Stimulated activated CD4-positive, alpha-beta T cell treated with anti-CD3 and anti-CD28 coated beads, Interleukin-1b, Interleukin-23, amount 100 ng/mL, for 48 hours (primary cell): ENCODE results near the gene CAPN11.
A peak's percentile ranks its signal among the peaks of the same experiment; 100 is the strongest.

Source experiments
- DNase-seq: peaks from one replicate; pipeline ENCODE4 v3.0.0-alpha.2; 2020

The CAPN11 gene

DNA sequence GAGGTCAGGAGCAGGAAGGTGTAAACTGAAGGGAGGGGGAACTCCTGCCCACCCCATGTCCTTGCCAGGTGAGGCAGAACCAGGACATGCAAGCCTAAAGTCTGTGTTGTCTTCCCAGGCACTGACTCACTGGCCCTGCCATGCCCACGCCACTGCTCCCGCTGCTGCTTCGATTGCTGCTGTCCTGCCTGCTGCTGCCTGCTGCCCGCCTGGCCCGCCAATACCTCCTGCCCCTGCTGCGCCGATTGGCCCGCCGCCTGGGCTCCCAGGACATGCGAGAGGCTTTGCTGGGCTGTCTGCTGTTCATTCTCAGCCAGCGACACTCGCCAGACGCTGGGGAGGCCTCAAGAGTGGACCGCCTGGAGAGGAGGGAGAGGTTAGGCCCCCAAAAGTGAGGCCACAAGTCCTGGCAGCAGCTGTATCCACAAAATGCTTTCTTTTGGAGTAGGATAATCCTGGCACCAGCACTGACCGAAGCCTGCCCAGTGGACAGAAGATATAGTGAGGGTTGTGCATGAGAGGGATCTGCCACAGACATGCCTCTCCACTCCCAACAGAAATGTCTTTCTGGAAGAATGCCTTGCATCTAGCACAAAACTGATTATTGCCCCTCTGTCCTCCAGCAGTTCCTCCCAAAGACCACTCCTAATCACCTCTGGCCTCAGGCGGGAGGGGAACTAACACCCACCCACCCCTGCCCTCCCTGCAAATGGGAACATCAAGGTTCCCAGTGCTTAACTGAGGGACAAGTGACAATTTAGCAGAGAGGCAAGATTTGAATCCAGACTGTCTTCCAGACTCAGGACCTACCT lies 58.9 kb downstream of the CAPN11 start:
- no peak for DNase-seq

DNA sequence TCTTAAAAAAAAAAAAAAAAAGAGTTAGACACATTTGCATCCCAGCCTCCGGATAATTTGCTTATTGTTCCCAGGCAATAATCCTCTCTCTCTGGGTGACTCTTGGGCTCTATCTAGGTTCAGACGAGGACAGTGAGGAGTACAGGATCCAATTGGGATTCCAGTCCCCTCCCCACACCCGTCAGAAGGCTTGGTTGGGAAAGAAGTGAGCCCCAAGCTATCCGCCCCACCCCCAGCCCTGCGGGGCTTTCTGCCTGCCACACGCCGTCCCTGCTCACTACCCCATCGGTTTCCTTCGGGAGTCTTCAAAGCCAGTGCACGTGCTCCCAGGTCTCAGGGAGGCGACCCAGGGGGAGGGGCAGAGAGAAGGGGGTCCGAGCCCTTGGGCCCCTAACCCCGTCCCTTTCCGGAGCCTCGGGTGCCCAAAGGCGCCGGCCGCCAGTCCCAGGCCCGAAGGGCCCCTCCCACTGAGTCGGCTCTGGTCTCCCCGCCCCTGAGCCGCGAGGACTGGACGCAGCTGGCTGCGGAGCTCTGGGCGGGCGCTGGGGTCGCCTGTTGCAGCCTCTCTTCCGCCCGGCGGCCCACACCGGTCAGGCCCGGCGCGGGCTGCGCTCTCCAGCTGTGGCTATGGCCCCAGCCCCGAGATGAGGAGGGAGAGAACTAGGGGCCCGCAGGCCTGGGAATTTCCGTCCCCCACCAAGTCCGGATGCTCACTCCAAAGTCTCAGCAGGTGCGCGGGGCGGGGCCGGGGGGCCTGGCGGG lies 60.6 kb downstream of the CAPN11 start:
- no peak for DNase-seq

DNA sequence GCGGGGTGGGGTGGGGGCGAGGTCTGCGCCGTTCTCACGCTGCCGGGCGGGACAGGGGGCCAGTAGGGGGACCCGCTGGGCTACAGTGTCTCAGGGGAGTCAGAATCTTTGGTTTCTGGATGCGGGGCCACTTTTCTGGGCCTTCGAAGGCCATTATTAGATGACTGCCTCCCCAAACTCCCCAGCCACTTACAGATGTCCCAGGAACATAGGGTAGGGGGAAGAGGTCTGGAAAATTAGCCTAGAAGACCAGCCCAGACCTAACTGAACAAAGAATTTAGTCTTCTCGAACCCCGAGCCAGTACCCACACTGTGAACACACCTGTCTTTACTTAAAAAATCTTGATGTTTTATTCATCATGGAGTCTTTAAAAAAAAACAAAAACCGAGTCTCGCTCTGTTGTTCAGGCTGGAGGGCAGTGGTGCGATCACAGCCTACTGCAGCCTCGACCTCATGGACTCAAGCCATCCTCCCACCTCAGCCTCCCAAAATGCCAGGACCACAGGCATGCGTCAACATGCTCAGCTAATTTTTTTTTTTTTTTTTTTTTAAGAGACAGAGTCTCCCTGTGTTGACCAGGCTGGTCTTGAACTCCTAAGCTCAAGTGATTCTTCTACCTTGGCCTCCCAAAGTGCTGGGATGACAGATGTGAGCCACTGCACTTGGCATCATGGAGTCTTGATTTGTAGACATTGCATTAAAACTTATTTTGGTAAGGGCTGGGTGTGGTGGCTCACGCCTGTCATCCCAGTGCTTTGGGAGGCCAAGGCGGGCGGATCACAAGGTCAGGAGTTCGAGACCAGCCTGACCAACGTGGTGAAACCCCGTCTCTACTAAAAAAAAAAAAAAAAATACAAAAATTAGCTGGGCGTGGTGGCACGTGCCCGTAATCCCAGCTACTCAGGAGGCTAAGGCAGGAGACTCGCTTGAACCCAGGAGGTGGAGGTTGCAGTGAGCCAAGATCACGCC lies 61.5 kb downstream of the CAPN11 start:
- DNase-seq = no peak

DNA sequence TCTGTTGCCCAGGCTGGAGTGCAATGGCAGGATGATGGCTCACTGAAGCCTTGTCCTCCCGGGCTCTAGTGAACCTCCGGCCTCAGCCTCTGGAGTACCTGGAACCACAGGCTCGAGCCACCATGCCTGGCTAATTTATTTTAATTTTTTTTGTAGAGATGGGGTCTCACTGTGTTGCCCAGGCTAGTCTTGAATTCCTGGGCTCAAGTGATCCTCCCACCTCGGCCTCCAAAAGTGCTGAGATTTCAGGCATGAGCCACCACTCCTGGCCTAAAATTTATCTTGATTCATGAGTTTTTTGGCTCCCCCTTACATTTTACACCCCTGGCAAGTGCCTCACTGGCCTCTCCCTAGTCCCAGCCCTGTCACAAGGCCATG lies 62.3 kb downstream of the CAPN11 start:
- no peak for DNase-seq

DNA sequence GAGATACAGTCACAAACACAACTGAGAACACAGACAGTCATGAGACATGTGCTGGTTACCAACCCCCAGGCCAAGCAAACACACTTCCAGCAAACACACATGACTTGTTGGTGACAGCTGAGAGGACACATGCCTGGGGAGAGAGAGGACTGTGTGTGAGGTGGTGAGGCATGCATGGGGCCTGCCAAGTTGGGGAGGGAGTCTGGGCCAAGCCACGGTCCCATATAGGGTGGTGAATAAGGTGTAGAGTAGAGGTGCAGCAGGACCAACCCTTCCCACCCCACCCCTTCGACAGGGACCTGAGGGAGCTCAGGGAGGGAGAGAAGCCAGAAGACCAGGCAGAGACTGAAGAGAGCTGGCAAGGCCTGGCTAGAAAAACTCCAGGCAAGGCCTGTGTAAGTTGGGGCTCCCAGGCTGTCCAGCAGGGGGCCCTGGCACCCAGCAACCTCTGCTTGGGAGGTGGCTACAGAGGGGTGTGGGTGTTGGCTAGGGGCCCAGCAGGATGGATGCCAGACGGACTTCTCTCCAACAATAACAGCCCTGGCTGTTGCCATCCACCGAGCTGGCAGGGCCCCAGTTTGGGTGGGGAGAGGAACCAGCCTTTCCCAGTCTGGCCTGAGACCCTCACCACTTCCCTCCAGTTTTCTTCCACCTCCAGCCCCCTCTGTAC lies 62.8 kb downstream of the CAPN11 start:
- DNase-seq = peak; percentile 81

DNA sequence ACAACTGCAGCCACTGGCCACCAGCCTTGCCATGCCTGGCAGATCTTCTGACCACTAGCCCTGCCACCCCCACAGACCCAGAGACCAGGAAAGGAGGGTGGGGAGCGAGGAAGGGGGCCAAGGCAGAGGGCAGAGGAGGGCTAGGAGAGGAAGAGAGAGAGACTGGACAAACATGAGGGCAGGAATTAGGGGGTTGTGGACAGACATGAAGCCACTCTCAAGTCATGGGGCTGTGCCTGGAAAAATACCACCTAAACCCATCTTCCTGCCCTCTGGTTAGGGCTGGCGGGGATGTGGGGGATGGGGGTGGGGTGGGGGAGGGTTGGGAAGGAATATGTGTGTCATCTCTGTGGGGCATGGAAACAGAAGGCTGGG lies 63.3 kb downstream of the CAPN11 start:
- DNase-seq = no peak

DNA sequence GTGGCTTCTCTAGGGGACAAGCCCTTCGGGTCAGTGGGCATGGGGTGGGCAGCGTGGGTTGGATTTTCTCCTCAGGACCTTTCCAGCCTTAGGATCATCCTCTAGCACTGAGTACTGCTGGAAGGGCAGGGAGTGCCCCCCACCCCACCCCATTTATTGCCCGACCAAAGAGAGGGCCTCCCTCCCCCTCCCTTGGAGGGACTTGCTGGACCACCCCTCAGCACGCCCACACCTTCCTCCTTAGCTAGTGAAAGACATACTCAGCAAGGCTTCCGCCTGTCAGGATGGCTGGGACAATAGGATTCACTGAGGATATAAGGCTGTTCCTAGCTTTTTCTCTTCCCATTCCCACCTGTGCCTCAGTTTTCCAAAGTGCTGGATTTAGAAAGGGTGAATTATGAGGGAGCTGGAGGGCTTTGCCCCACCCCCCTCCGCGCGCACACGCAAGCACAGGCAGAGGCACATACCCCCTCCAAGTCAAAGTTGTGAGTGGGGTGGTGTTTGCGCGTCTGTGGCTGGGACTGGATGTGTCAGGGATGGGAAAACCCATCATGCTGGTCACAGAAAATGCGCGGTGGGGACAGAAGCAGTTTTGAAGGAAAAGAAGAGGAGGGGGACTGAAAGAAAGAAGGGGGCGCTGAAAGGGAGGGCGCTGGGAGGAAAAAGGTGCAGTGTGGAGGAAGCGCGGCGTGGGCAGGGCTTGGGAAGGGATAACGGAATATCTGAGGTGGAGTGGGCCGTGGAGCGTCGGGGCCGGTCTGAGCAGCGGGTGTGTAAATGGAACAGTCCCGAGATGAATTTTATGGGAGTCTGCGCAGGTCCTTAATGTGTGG lies 64.1 kb downstream of the CAPN11 start:
- no peak for DNase-seq

DNA sequence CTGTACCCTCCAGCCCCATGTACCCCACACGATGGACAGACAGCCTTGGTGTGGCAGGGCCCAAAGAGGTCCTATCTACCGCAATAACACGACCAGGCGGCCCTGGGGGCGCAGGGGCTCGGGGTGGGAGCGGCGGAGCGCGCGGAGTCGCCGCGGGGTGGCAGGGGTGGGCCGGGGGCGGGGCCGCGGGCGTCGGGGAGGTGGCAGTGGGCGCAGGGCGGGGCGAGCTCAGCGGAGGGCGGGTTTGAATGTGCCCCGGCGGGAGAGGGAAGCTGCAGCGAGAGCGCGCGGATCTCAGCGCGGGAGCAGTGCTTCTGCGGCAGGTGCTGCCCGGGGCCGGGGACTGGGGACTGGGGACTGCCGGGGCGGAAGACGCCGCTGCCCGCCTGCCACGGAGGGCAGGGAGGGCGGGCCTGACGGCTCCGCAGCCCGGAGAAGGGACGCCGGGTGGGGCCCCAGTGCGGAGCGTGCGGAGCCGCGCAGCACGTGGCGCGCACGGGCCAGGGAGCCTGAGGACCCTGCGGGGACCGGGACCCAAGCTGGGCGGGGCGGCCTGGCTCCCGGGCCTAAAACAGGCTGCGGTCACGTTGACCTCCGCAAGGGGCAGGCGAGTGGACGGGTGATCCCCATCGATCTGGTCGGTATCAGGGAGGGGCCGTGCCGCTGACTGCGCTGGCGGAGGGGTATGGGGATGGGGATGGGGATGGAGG lies 64.9 kb downstream of the CAPN11 start, which contains the start of gene SLC29A1:
SLC29A1 (plus strand) TSS at position 277 of the 710 bp plus-strand sequence. CDS start 3,719 bp downstream, outside the sequence.
- peak; percentile 83 for DNase-seq

DNA sequence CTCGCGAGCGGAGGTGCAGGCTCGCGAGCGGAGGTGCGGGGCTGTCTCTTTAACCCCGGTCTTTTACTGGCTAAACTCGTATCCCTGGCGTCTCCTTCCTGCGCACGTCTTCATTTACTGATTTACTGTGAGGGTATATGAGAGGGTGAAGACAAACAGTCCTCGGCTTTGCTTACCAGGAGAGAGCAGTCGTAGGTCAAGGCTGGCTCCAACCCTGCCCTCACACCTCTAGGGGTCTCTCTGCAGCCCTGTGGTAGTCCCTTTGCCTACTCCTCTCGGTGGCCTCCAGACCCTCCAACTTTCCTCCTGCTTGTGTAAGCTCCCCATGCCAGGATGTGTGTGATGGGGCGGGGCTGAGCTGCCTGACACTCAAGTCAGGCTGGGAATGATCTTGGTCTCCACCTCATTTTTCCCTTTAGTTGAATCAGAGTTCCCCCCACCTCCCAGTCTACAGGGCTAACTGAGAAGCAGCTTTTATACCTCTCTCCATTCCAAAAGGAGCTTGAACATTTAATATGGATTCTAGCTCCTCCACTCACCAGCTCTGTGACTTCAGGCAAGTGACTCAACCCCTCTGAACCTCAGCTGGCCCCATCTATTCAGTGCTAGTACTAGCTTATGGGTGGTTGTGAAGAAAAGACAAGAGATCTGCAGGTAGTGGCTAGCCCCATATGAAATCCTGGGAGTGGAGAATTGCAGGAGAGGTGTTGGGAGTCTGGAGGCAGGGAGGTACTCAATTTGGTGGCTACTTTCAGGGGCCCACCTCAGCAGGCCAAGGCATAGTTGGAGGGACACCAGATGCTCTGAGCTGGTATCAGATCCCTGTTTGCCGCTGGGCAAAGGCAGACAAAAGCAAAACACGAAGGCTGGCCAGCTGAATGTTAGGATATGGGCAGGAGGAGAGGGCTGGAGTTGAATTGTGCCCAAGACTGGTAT lies 65.7 kb downstream of the CAPN11 start:
- DNase-seq = no peak

DNA sequence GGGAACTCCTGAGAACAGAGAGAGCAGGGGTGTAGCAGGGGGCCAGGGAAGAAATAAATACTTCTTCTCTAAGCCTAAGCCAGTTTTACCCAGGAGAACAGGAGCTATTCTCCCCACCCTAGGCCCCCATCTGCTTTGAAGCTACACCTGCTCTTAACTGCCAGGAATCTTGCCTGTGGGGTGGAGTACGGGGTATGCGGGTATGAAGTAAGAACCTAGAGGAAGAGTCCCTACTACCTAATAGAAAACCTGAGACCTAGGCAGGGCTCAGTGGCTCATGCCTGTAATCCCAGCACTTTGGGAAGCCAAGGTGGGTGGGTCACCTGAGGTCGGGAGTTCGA lies 66.3 kb downstream of the CAPN11 start:
- no peak for DNase-seq

DNA sequence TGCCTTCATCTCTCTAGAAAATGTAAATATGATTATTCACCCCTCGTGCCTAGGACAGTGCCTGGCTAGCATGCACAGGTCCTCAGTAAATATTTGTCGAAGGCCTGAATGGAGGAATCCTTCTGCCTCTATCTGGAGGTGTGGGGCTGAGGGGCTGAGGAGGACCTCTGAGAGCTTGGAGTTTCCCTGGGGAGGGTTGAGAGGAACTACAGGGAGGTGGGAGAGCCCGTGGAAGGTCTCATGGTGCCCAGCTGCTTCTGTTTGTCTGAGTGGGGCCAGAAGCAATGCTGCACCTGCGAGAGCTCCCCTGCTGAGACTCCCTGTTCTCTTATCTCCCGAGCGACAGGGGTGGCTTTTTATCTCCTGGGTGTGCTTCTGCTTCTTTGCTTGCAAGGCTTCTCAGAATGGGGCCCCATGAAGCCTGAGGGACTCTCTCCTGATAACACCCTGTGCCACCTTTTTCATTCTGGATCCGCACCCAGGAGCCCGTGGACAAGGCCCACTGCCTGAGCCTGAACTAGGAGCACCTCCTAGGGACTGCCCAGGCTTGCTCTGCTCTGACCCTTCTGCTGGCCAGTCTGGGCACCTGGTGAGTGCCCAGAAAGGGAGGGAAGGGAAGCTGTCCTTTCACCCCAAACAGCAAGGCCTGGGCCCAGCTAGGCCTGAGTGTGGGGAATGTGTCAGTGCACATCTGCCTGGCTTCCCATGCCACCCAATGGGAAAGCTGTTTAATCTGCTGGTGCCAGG lies 67.1 kb downstream of the CAPN11 start:
- no peak for DNase-seq

DNA sequence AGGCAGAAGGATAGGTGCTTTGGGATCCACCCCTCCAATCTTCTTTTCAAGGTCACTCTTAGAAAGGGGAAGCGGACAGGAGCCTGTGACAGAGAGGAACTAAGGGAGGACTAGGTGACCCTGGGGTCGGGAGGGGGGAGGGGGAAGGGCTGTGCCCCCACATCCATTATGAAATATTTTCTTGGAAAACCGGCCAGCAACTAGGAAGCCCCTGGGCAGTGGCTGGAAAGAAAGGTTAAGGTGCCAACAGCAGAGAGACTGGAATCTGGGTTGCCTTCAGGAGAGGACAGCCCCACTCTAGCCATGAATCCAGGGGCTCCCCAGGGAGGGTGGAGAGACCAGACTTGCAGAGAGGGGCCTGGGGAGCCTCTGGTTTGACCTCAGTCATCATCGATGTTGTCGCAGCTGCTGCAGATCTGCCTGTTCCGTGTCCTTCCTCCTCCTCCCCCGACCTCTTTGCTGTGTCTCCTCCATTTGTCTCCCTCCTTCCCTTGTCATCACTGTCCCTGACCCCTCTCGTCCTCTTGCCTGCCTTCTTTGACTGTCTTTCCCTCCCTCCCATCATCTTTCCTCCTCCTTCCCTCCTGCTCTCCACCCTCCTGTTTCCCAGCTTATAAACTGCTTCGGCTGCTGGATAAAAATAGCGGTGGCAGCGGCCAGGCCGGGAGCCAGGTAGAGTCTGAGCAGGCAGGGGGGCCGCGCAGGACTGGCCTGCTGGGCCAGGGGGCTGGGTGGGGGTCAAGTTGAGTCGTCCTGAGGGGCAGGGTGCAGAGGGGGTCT lies 67.9 kb downstream of the CAPN11 start:
- no peak for DNase-seq

DNA sequence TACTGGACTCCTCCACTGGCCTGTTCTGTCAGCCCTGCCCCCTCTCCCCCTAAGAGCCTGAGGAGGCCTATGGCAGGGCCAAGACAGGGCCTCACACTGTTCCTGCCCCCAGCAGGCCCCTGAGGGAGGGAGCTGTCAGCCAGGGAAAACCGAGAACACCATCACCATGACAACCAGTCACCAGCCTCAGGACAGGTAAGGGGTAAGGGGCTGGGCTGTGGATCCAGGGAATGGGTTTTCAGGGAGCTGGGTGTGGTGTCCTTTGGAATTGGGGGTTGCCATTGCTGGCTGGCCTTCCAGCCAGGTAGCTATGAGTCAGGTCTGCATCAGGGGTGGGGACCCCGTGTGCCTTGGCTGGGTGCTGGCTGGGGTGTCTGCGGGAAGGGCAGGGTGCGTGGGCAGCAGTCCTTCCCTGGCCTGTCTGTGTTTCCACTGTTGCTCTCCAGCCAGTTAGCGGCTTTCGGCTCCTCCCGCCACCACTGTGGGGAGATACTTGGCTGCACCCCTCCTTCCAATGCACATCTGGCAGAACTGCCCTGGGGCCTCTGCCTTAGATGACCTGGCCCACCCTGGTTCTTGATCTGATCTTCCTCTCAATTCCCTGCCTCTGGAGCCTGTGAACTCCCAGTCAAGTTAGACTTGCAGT lies 68.7 kb downstream of the CAPN11 start:
- no peak for DNase-seq

DNA sequence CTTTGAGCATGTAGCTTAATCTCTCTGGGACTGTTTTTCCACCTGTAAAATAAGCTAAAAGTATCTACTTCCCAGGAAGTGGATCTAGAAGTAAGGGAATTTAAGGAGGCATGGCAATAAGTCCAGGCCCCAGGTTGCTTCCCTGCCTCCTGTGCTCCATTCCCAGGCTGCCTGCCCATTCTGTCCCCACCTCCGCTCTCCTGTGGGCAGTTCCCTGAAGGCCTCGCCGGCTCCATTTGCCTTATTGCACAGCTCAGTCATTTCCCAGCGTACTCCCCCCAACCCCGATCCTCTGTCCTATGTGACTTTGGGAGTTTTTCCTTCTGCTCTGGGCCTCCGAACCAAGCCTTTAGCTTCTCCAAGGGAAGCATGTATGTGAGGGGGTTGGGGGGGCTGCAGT lies 69.4 kb downstream of the CAPN11 start:
- no peak for DNase-seq

DNA sequence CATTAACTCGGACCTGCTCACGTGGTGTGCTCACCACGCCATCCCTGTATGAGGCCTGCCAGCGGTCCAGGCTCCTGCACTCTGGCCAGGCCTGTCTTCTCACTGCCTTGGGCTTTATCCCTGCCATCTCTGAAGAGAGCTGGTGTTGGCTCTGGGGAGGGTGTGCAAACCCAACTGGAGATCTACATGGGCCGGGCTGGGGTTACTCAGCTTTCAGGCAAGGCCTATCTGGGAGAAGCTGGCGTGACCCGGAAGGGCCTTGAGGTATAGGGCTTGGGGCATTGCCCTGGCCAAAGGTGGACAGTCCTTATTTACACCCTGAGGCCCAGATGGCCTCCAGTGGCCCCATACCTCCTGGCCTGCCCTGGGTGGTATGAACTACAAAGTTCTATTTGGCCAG lies 69.8 kb downstream of the CAPN11 start:
- no peak for DNase-seq

DNA sequence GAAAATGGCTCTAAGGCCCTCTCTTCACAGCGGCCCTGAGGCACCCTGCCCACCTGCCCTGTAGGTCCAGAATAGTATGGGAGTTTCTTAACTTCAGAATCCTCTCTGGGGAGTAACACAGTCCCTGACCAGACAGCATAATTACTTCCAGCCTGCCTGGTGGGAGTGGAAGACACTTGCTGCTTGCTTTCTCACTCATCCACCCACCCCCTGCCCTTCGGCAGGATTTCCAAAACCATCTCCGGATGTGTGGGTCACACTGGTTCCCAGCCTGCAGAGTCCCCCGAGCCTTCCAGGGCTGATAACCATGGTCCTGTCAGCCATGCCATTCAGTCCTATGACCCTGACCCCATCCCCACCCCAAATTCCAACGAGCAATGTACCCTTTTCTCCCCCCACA lies 70.2 kb downstream of the CAPN11 start:
- DNase-seq = no peak

DNA sequence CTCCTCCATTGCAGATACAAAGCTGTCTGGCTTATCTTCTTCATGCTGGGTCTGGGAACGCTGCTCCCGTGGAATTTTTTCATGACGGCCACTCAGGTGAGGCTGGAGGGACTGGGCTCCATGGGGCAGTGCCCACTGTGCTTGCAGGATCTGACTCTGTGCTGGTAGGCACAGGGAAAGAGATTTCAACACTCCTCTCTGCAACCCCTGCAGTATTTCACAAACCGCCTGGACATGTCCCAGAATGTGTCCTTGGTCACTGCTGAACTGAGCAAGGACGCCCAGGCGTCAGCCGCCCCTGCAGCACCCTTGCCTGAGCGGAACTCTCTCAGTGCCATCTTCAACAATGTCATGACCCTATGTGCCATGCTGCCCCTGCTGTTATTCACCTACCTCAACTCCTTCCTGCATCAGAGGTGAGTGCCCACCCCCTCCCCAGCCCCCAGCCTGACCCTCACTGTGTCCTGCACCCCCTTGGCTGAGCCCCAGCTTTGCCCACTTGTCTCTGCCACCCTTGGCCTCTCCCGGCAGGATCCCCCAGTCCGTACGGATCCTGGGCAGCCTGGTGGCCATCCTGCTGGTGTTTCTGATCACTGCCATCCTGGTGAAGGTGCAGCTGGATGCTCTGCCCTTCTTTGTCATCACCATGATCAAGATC lies 70.9 kb downstream of the CAPN11 start:
- no peak for DNase-seq
